Lower leg skin (tissue), 4 donors: Measurements from ENCODE around the gene MTHFD2. TPM values are rescaled to one million over a fixed set of nuclear protein-coding genes. Genes with fewer than 3 reads are reported as not detected.

Experiments used
- DNase-seq, 2 donors: peaks; one replicate each; pipeline ENCODE4 v3.0.0-alpha.2; 2019; ENCODE audit warnings: low spot score in 2 of 2
- H3K4me3 ChIP-seq: fragments of 200-600 bp; sonication (generic); 2 replicates; pipeline ENCODE4 v1.5.1; 2017; ENCODE audit warnings: mild to moderate bottlenecking, low read depth; ENCODE audit not compliant: poor library complexity, severe bottlenecking
- CTCF ChIP-seq, 3 donors: fragments of 450-650 bp; IDR thresholded peaks; one replicate each; pipeline ENCODE4 v1.5.1; 2016; ENCODE audit warnings: antibody characterized with exemption in 3 of 3, mild to moderate bottlenecking in 3 of 3, moderate library complexity in 2 of 3
- POLR2A ChIP-seq, 2 donors: fragments of 450-650 bp; IDR thresholded peaks; one replicate each; pipeline ENCODE4 v1.6.1; 2016 to 2017; ENCODE audit warnings: antibody characterized with exemption in 2 of 2, mild to moderate bottlenecking in 1 of 2, moderate library complexity in 1 of 2
- WGBS, 2 donors: methylation state at CpG; one replicate each; pipeline ENCODE4 v1.1.5; 2018; 5-methylcytosine and 5-hydroxymethylcytosine counted together
- intact Hi-C: fragments of 100-400 bp; cut with DNase I; formaldehyde crosslinking; loops from one replicate; pipeline ENCODE4 v1.15.0; 2023; ENCODE audit warnings: low total_unique reads
- total RNA-seq, 4 donors: library from RNA; depleted of rRNA; stranded (reverse); fragments of >200 nt; gene quantifications; one replicate each; pipeline ENCODE4 v1.1.0, GENCODE V29; 2016

Gene MTHFD2
- total RNA-seq, 4 donors from 2014 or later = 12.5 to 31.8 (median 17.5) TPM

- 89 to 94% methylated on average over 5 of the region's 5 CpGs for WGBS, 2 donors
- intact Hi-C loops = no loop called here
- H3K4me3 ChIP-seq = no peak overlapping the region
- TF ChIP-seq CTCF (IDR thresholded peaks at IDR 0.05) (no peak), POLR2A (IDR thresholded peaks at IDR 0.05) (no peak)
- no peak for DNase-seq
Observed at GRCh38 chr2:74219846-74220486, 21.6 kb downstream of the MTHFD2 start.

GRCh38 chr2:74221091-74221490 is 22.7 kb downstream of the MTHFD2 start:
- no peak for TF ChIP-seq CTCF (IDR thresholded peaks at IDR 0.05)
- no peak for TF ChIP-seq POLR2A (IDR thresholded peaks at IDR 0.05)
- DNase-seq = no peak
- intact Hi-C loops = no loop called here
- H3K4me3 ChIP-seq = no peak overlapping the region
- WGBS, 2 donors = 95 to 98% methylated on average over 6 of the region's 6 CpGs

- intact Hi-C loops = no loop called here
- 92 to 96% methylated on average over 6 of the region's 6 CpGs for WGBS, 2 donors
- no peak overlapping the region for H3K4me3 ChIP-seq
- DNase-seq = no peak
- TF ChIP-seq CTCF (IDR thresholded peaks at IDR 0.05) (no peak), POLR2A (IDR thresholded peaks at IDR 0.05) (no peak)
Observed at GRCh38 chr2:74221604-74222299, 23.3 kb downstream of the MTHFD2 start.

GRCh38 chr2:74222300-74222650 is 23.9 kb downstream of the MTHFD2 start:
- 94 to 95% methylated on average over 6 of the region's 6 CpGs for WGBS, 2 donors
- no peak for DNase-seq
- intact Hi-C loops = no loop called here
- TF ChIP-seq POLR2A (IDR thresholded peaks at IDR 0.05) (no peak), CTCF (IDR thresholded peaks at IDR 0.05) (no peak)
- H3K4me3 ChIP-seq = no peak overlapping the region

GRCh38 chr2:74223941-74224770 is 25.7 kb downstream of the MTHFD2 start:
- WGBS, 2 donors = 94 to 95% methylated on average over 8 of the region's 8 CpGs
- no peak for DNase-seq
- TF ChIP-seq CTCF (IDR thresholded peaks at IDR 0.05) (no peak), POLR2A (IDR thresholded peaks at IDR 0.05) (no peak)
- no peak overlapping the region for H3K4me3 ChIP-seq
- intact Hi-C loops = no loop called here
